ENCODE results near the gene LTC4S. TPM values are rescaled to one million over a fixed set of nuclear protein-coding genes. Genes with fewer than 3 reads are reported as not detected.

LTC4S gene
- total RNA-seq, 1 experiment from 2014 or later = 2.6 TPM

DNA sequence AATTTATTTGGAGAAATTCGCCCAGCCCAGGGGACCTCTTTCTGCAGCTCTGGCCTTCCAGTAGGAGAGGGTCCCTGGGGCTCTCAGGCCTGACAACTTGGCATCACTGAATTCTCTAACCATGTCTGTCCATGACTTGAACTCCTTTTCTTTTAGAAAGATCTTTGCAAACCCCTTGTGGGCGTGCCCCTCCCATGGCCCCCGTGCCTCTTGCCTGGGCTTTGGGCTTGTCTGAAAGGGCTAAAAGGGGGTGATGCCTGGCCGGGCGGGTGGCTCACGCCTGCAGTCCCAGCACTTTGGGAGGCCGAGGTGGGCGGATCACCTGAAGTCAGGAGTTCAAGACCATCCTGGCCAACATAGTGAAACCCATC lies 23.7 kb downstream of the LTC4S start:
- CTCF ChIA-PET = interaction anchor here (1.3 to 1.9 kb wide), 3 partner anchors 16 to 158 kb away, joined by 3 to 8 read pairs (median 5); no protein-coding TSS in a partner anchor
- Mint-ChIP-seq H3K36me3 (peaks cover 11% of the 10 kb centered on the region), H3K9me3 (no peaks in the 10 kb centered on the region), H3K4me1 (peaks cover 46% of the 10 kb centered on the region), H3K27ac (no peak overlapping the region), H3K4me3 (peak overlapping the region; percentile 62), H3K27me3 (ENCODE audit: low read depth) (peaks cover 22% of the 10 kb centered on the region)
- POLR2A ChIA-PET = interaction anchor here (0.6 to 1.3 kb wide), 2 partner anchors 10 to 645 kb away, joined by 3 read pairs; no protein-coding TSS in a partner anchor
- no peak for DNase-seq (ENCODE audit: low spot score)
- no peak for TF ChIP-seq ZNF232 (CRISPR knock-in tag; IDR thresholded peaks at IDR 0.05)
- TF ChIP-seq, protein P1, sequence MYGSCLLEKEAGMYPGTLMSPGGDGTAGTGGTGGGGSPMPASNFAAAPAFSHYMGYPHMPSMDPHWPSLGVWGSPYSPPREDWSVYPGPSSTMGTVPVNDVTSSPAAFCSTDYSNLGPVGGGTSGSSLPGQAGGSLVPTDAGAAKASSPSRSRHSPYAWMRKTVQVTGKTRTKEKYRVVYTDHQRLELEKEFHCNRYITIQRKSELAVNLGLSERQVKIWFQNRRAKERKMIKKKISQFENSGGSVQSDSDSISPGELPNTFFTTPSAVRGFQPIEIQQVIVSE (CRISPR knock-in tag; IDR thresholded peaks at IDR 0.05; ENCODE audit: borderline replicate concordance) = no peak
- no peak for TF ChIP-seq ELF4 (CRISPR knock-in tag; IDR thresholded peaks at IDR 0.05; ENCODE audit: low read depth)
- TF ChIP-seq, protein P2, sequence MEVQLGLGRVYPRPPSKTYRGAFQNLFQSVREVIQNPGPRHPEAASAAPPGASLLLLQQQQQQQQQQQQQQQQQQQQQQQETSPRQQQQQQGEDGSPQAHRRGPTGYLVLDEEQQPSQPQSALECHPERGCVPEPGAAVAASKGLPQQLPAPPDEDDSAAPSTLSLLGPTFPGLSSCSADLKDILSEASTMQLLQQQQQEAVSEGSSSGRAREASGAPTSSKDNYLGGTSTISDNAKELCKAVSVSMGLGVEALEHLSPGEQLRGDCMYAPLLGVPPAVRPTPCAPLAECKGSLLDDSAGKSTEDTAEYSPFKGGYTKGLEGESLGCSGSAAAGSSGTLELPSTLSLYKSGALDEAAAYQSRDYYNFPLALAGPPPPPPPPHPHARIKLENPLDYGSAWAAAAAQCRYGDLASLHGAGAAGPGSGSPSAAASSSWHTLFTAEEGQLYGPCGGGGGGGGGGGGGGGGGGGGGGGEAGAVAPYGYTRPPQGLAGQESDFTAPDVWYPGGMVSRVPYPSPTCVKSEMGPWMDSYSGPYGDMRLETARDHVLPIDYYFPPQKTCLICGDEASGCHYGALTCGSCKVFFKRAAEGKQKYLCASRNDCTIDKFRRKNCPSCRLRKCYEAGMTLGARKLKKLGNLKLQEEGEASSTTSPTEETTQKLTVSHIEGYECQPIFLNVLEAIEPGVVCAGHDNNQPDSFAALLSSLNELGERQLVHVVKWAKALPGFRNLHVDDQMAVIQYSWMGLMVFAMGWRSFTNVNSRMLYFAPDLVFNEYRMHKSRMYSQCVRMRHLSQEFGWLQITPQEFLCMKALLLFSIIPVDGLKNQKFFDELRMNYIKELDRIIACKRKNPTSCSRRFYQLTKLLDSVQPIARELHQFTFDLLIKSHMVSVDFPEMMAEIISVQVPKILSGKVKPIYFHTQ (CRISPR knock-in tag; IDR thresholded peaks at IDR 0.05) = no peak
- TF ChIP-seq ZNF138 (CRISPR knock-in tag; conservative IDR thresholded peaks at IDR 0.05) = no peak
- TF ChIP-seq TEAD4 (CRISPR knock-in tag; IDR thresholded peaks at IDR 0.05) = no peak
- no peak for TF ChIP-seq ATF1 (CRISPR knock-in tag; IDR thresholded peaks at IDR 0.05)
- TF ChIP-seq SP1 (CRISPR knock-in tag; conservative IDR thresholded peaks at IDR 0.05) = no peak
- TF ChIP-seq ETV6 (CRISPR knock-in tag; IDR thresholded peaks at IDR 0.05) = no peak
- TF ChIP-seq NFATC4 (CRISPR knock-in tag; IDR thresholded peaks at IDR 0.05) = no peak
- TF ChIP-seq, protein P3, sequence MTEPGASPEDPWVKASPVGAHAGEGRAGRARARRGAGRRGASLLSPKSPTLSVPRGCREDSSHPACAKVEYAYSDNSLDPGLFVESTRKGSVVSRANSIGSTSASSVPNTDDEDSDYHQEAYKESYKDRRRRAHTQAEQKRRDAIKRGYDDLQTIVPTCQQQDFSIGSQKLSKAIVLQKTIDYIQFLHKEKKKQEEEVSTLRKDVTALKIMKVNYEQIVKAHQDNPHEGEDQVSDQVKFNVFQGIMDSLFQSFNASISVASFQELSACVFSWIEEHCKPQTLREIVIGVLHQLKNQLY (CRISPR knock-in tag; IDR thresholded peaks at IDR 0.05) = no peak
- TF ChIP-seq FOXK1 (CRISPR knock-in tag; IDR thresholded peaks at IDR 0.05) = no peak
- TF ChIP-seq, protein P4, sequence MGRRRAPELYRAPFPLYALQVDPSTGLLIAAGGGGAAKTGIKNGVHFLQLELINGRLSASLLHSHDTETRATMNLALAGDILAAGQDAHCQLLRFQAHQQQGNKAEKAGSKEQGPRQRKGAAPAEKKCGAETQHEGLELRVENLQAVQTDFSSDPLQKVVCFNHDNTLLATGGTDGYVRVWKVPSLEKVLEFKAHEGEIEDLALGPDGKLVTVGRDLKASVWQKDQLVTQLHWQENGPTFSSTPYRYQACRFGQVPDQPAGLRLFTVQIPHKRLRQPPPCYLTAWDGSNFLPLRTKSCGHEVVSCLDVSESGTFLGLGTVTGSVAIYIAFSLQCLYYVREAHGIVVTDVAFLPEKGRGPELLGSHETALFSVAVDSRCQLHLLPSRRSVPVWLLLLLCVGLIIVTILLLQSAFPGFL (CRISPR knock-in tag; IDR thresholded peaks at IDR 0.05; ENCODE audit: borderline replicate concordance) = no peak
- no peak for TF ChIP-seq CREB1 (CRISPR knock-in tag; IDR thresholded peaks at IDR 0.05)
- TF ChIP-seq, protein P5, sequence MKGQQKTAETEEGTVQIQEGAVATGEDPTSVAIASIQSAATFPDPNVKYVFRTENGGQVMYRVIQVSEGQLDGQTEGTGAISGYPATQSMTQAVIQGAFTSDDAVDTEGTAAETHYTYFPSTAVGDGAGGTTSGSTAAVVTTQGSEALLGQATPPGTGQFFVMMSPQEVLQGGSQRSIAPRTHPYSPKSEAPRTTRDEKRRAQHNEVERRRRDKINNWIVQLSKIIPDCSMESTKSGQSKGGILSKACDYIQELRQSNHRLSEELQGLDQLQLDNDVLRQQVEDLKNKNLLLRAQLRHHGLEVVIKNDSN (CRISPR knock-in tag; IDR thresholded peaks at IDR 0.05) = no peak
- no peak for TF ChIP-seq ZNF671 (CRISPR knock-in tag; IDR thresholded peaks at IDR 0.05)
- TF ChIP-seq MYBL2 (CRISPR knock-in tag; IDR thresholded peaks at IDR 0.05) = no peak
- TF ChIP-seq, protein P6, sequence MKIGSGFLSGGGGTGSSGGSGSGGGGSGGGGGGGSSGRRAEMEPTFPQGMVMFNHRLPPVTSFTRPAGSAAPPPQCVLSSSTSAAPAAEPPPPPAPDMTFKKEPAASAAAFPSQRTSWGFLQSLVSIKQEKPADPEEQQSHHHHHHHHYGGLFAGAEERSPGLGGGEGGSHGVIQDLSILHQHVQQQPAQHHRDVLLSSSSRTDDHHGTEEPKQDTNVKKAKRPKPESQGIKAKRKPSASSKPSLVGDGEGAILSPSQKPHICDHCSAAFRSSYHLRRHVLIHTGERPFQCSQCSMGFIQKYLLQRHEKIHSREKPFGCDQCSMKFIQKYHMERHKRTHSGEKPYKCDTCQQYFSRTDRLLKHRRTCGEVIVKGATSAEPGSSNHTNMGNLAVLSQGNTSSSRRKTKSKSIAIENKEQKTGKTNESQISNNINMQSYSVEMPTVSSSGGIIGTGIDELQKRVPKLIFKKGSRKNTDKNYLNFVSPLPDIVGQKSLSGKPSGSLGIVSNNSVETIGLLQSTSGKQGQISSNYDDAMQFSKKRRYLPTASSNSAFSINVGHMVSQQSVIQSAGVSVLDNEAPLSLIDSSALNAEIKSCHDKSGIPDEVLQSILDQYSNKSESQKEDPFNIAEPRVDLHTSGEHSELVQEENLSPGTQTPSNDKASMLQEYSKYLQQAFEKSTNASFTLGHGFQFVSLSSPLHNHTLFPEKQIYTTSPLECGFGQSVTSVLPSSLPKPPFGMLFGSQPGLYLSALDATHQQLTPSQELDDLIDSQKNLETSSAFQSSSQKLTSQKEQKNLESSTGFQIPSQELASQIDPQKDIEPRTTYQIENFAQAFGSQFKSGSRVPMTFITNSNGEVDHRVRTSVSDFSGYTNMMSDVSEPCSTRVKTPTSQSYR (CRISPR knock-in tag; IDR thresholded peaks at IDR 0.05) = no peak
- ATAC-seq = no peak
